Caco-2 (cell line): ENCODE measurements around the gene TPPP2. TPM values are rescaled to one million over a fixed set of nuclear protein-coding genes. Genes with fewer than 3 reads are reported as not detected.

Source experiments
- BruUV-seq: library from RNA; stranded (reverse); fragments of 400-500 nt; replicated peaks from 2 replicates; lab custom pipeline; 2021; lab: Mats Ljungman, UMichigan
- CTCF ChIA-PET: fragments of 300-600 bp; sonication (Branson Sonifier 250); formaldehyde crosslinking; loops from one replicate; lab custom pipeline; 2022; ENCODE audit warnings: antibody characterized with exemption; lab: Charles Lee
- POLR2A ChIA-PET: fragments of 300-600 bp; sonication (Branson Sonifier 250); formaldehyde crosslinking; loops from one replicate; lab custom pipeline; 2022; ENCODE audit warnings: antibody characterized with exemption; lab: Charles Lee
- DNase-seq, 2 experiments: peaks; one replicate each; pipeline versions ENCODE4 v3.0.0 to v3.0.0-alpha.2; 2020 to 2022
- H3K27me3 ChIP-seq: replicated peaks from 2 replicates; pipeline ENCODE4 v1.6.0; 2011; ENCODE audit warnings: low read length; ENCODE audit not compliant: control insufficient read depth, insufficient read depth
- H3K36me3 ChIP-seq: 2 replicates; pipeline ENCODE4 v1.5.1; 2011; ENCODE audit warnings: low read length; ENCODE audit not compliant: control insufficient read depth, insufficient read depth
- H3K4me1 ChIP-seq: fragments of 250-450 bp; sonication (Bioruptor Pico); 2 replicates; pipeline ENCODE4 v1.5.1; 2020; ENCODE audit warnings: mild to moderate bottlenecking
- H3K4me3 ChIP-seq: 2 replicates; pipeline ENCODE4 v1.5.1; 2011; ENCODE audit warnings: low read depth, mild to moderate bottlenecking, control low read depth, low read length
- H3K9me3 ChIP-seq: fragments of 250-450 bp; sonication (Bioruptor Pico); 2 replicates; pipeline ENCODE4 v1.5.1; 2020; ENCODE audit warnings: mild to moderate bottlenecking, moderate library complexity
- H3K27ac Mint-ChIP-seq: one replicate; pipeline ENCODE4 v1.8.0; 2022; ENCODE audit warnings: mixed read lengths; ENCODE audit not compliant: unreplicated experiment
- H3K27me3 Mint-ChIP-seq: one replicate; pipeline ENCODE4 v1.8.0; 2022; ENCODE audit warnings: mixed read lengths; ENCODE audit not compliant: insufficient read depth, unreplicated experiment
- H3K36me3 Mint-ChIP-seq: one replicate; pipeline ENCODE4 v1.8.0; 2022; ENCODE audit warnings: mild to moderate bottlenecking, mixed read lengths; ENCODE audit not compliant: insufficient read depth, unreplicated experiment
- H3K4me1 Mint-ChIP-seq: one replicate; pipeline ENCODE4 v1.8.0; 2022; ENCODE audit warnings: low read depth, mixed read lengths; ENCODE audit not compliant: unreplicated experiment
- H3K4me3 Mint-ChIP-seq: one replicate; pipeline ENCODE4 v1.8.0; 2022; ENCODE audit warnings: mild to moderate bottlenecking, moderate library complexity, mixed read lengths; ENCODE audit not compliant: unreplicated experiment
- H3K9me3 Mint-ChIP-seq: one replicate; pipeline ENCODE4 v1.8.0; 2022; ENCODE audit warnings: mixed read lengths; ENCODE audit not compliant: unreplicated experiment
- CTCF ChIP-seq, 2 experiments: fragments of 200-600 bp in 1 of 2; IDR thresholded peaks; 1 replicate in 1 of 2; 2 replicates in 1 of 2; pipeline versions ENCODE4 v1.5.1 to v1.8.0; 2011 to 2022; ENCODE audit warnings: antibody characterized with exemption in 1 of 2, control low read depth in 1 of 2, inconsistent platforms in 1 of 2, low read depth in 1 of 2, low read length in 1 of 2, mild to moderate bottlenecking in 1 of 2, moderate library complexity in 1 of 2; ENCODE audit not compliant: insufficient read depth in 1 of 2, severe bottlenecking in 1 of 2, unreplicated experiment in 1 of 2
- intact Hi-C: fragments of 100-400 bp; cut with micrococcal nuclease; formaldehyde crosslinking; loops from one replicate; pipeline ENCODE4 v1.10.0; 2022; ENCODE audit not compliant: unreplicated experiment
- total RNA-seq: library from RNA; stranded (reverse); gene quantifications from 2 replicates; pipeline ENCODE4 v1.2.3, GENCODE V29; 2022

TPPP2 gene
- total RNA-seq, 1 experiment from 2014 or later = not detected

DNA sequence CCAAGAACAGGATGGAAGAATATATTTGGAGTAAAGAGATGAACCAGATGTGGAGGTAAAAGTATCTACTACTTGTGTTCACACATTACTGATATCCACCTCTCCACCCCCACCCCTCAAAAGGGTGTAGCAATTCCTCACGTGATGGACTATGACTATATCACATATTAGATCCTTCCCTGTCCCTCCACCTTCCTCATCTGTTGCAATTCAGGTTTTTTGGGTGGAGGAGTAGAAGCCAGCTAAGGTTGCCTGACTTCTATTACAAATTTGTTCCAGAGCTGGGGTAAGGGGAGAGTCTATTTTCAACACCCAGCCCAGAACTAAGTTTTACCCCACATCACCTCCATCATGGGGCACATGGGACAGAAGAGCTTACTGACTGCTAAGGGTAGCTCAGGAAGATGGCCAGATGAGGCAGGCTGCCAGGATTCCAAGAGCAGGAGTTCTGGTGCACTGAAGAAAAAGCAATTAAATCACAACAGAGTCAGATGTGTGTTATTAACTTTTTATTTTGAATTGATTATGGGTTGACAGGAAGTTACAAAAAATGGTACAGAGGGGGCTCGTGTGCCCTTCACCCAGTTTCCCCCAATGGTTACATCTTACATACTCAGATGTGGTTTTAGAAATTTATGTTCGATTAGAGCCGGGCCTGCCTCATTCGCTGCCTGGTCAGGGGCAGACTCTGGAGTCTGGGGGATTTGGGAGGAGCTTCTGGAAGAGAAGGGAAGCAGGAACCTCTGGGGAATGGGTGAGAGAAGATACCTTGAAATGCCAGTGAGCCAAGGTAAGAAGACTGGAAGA is 2.5 kb downstream of the TPPP2 start:
- Histone ChIP-seq H3K4me1 (no peaks in the 10 kb centered on the region; the same call in 1 of the 2 replicates), H3K27me3 (no peaks in the 10 kb centered on the region), H3K9me3 (no peaks in the 10 kb centered on the region), H3K4me3 (no peak overlapping the region), H3K36me3 (no peaks in the 10 kb centered on the region)
- no TSS peak for BruUV-seq
- intact Hi-C loops = no loop called here
- Mint-ChIP-seq H3K36me3 (no peaks in the 10 kb centered on the region), H3K4me1 (no peaks in the 10 kb centered on the region), H3K27me3 (no peaks in the 10 kb centered on the region), H3K27ac (no peak overlapping the region), H3K4me3 (no peak overlapping the region), H3K9me3 (no peaks in the 10 kb centered on the region)
- no peak for TF ChIP-seq CTCF (IDR thresholded peaks at IDR 0.05; ENCODE audit: insufficient read depth in 1 of 2, low read depth in 1 of 2, low read length in 1 of 2, severe bottlenecking in 1 of 2, unreplicated experiment in 1 of 2)
- CTCF ChIA-PET = interaction anchor here (1.3 to 1.5 kb wide), 2 partner anchors 8 to 18 kb away, joined by 4 to 8 read pairs; no protein-coding TSS in a partner anchor
- POLR2A ChIA-PET = interaction anchor here (0.5 kb wide), 1 partner anchor 517 kb away, joined by 3 read pairs; no protein-coding TSS in a partner anchor
- DNase-seq = no peak

DNA sequence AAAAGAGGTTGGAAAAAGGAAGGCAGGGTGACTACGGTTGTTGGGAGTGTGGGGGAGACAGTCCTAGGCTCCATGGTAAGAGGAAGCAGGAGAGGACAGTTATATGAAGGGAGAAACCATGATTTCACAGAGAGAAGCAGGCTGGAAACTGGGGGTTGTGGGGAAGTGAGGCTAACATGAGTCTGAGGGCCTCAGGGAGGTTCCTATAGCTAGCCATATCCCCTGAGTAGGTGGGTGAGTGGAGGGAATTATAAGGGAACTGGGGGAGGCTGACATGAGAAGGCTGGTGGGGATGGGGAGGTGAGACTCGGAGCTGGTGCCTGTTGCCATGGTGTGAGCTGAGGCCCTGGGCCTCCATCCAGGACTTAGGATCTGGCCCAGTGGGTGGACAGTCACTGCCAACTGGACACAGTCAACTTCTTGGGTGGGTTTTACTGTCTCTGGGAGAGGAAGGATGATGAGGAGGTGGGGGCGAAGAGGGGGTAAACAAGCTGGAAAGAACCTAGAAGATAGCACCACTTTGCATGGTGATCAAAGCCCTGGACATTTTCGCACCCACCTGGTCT is 3.2 kb downstream of the TPPP2 start:
- Mint-ChIP-seq H3K4me3 (no peak overlapping the region), H3K27me3 (no peaks in the 10 kb centered on the region), H3K27ac (no peak overlapping the region), H3K4me1 (peaks cover 5% of the 10 kb centered on the region), H3K36me3 (no peaks in the 10 kb centered on the region), H3K9me3 (no peaks in the 10 kb centered on the region)
- BruUV-seq = no TSS peak
- no peak overlapping the region for H3K4me3 ChIP-seq
- no peaks in the 10 kb centered on the region for H3K36me3 ChIP-seq
- no peaks in the 10 kb centered on the region for H3K9me3 ChIP-seq
- TF ChIP-seq CTCF (IDR thresholded peaks at IDR 0.05; ENCODE audit: insufficient read depth in 1 of 2, low read depth in 1 of 2, low read length in 1 of 2, severe bottlenecking in 1 of 2, unreplicated experiment in 1 of 2) = no peak
- ChIA-PET POLR2A (no interaction called here), CTCF (interaction anchor here (0.5 to 1.5 kb wide), 3 partner anchors 18 to 213 kb away, joined by 3 to 8 read pairs (median 3); no protein-coding TSS in a partner anchor)
- peaks cover 6% of the 10 kb centered on the region for H3K4me1 ChIP-seq
- intact Hi-C loops = no loop called here
- DNase-seq = no peak
- H3K27me3 ChIP-seq = no peaks in the 10 kb centered on the region

- no peak within 1 kb of the TSS for H3K27ac Mint-ChIP-seq
- peaks cover 21% of the 10 kb centered on the region for H3K4me1 ChIP-seq
- BruUV-seq = no TSS peak
- no peak within 1 kb of the TSS for H3K4me3 ChIP-seq
- no peaks in the 10 kb centered on the region for H3K27me3 Mint-ChIP-seq
- H3K9me3 Mint-ChIP-seq = no peaks in the 10 kb centered on the region
- POLR2A ChIA-PET = no interaction called here
- H3K36me3 Mint-ChIP-seq = no peaks in the 10 kb centered on the region
- peaks cover 20% of the 10 kb centered on the region for H3K4me1 Mint-ChIP-seq
- CTCF ChIA-PET = interaction anchor here (2.1 kb wide), 1 partner anchor 20 kb away, joined by 12 read pairs; no protein-coding TSS in a partner anchor
- TF ChIP-seq CTCF (IDR thresholded peaks at IDR 0.05; ENCODE audit: insufficient read depth in 1 of 2, low read depth in 1 of 2, low read length in 1 of 2, severe bottlenecking in 1 of 2, unreplicated experiment in 1 of 2) = no peak
- no peak for DNase-seq
- no peaks in the 10 kb centered on the region for H3K27me3 ChIP-seq
- H3K36me3 ChIP-seq = no peaks in the 10 kb centered on the region
- no peak within 1 kb of the TSS for H3K4me3 Mint-ChIP-seq
- intact Hi-C loops = no loop called here
- H3K9me3 ChIP-seq = no peaks in the 10 kb centered on the region
Observed at GRCh38 chr14:21034707-21035106, 4.7 kb downstream of the TPPP2 start, which contains the start of gene RNASE13. RNASE13 (minus strand) TSS chr14:21034807; CDS start chr14:21034288, 519 bp downstream.
